Pancreas (tissue), 10 donors: ENCODE data around the gene SPECC1. TPM values are rescaled to one million over a fixed set of nuclear protein-coding genes. Genes with fewer than 3 reads are reported as not detected.

Source experiments
- ATAC-seq, 4 donors: fragments of 200-7000 bp; cut with Tn5 transposase; one replicate each; pipeline versions ENCODE4 v1.8.0 to v1.9.1; 2020; ENCODE audit warnings: mild to moderate bottlenecking in 4 of 4, moderate library complexity in 4 of 4
- DNase-seq, 6 donors: peaks; one replicate each; pipeline ENCODE4 v3.0.0-alpha.2; 2020
- FAIRE-seq: peaks from 2 replicates; lab custom pipeline; 2012; peaks lifted over from hg19 to GRCh38; lab: Jason Lieb, UNC
- H3K27ac ChIP-seq, 4 donors: fragments of 200-600 bp; sonication (generic); 1 replicate in 3 of 4; 2 replicates in 1 of 4; pipeline versions ENCODE4 v1.5.0 to v1.8.0; 2020
- H3K27me3 ChIP-seq, 4 donors: fragments of 200-600 bp; one replicate each; pipeline ENCODE4 v1.8.0; 2021
- H3K36me3 ChIP-seq, 3 donors: fragments of 200-600 bp; sonication (generic) in 1 of 3; one replicate each; pipeline versions ENCODE4 v1.5.0 to v1.8.0; 2020 to 2021
- H3K4me1 ChIP-seq, 3 donors: fragments of 200-600 bp; one replicate each; pipeline ENCODE4 v1.8.0; 2021
- H3K4me3 ChIP-seq, 4 donors: fragments of 200-600 bp; sonication (generic) in 2 of 4; one replicate each; pipeline versions ENCODE4 v1.5.0 to v1.8.0; 2020 to 2021
- H3K9me3 ChIP-seq, 4 donors: fragments of 200-600 bp; one replicate each; pipeline ENCODE4 v1.8.0; 2021
- WGBS, 2 donors: extraction: QIAGEN DNeasy Blood & Tissue Kit; methylation state at CpG; one replicate each; pipeline ENCODE4 v1.1.7; 2013; 5-methylcytosine and 5-hydroxymethylcytosine counted together
- intact Hi-C, 3 donors: fragments of 100-400 bp; cut with DNase I; formaldehyde crosslinking; loops; one replicate each; pipeline versions ENCODE4 v1.11.1 to v1.14.2; 2022
- polyA plus RNA-seq, 2 donors: library from polyadenylated mRNA; stranded (reverse); fragments of 200-250 nt; gene quantifications; one replicate each; pipeline ENCODE4 v1.2.3, GENCODE V29; 2013
- total RNA-seq, 6 donors: library from RNA; stranded (reverse); fragmentation: NEBNext Ultra II Directional in 4 of 6; extraction: Animal tissue kit (Norgen Biotek cat#: 25700) in 4 of 6; gene quantifications; one replicate each; pipeline versions ENCODE4 v1.2.1 to v1.2.4, GENCODE V29; 2021 to 2023
- TF ChIP-seq, protein P1 (sequence below), 4 donors: fragments of 200-600 bp; sonication (generic) in 3 of 4; IDR thresholded peaks; one replicate each; pipeline versions ENCODE4 v1.5.0 to v1.8.0; 2021; ENCODE audit warnings: antibody characterized with exemption in 4 of 4
- donor health status: healthy with polysubstance abuse.
- donor health status: DM: no; HTN: no; CAD: no; lungs with moderate emphysema.
- donor health status: DM: no; HTN: no; CAD: no.
- donor health status: control.
- donor health status: control.
- donor health status: Bipolar disorder and iron deficiency.
- donor health status: DM: yes; HTN: yes; CAD: no.
- donor health status: DM: no; HTN: no; CAD: no.
- donor health status: DM: no; HTN: no; CAD: no.
- donor health status: DM: yes; HTN: yes; CAD: no.

The SPECC1 gene
- total and polyA plus RNA-seq, 8 donors: 5.6 to 22.2 (median 8.1) TPM

DNA sequence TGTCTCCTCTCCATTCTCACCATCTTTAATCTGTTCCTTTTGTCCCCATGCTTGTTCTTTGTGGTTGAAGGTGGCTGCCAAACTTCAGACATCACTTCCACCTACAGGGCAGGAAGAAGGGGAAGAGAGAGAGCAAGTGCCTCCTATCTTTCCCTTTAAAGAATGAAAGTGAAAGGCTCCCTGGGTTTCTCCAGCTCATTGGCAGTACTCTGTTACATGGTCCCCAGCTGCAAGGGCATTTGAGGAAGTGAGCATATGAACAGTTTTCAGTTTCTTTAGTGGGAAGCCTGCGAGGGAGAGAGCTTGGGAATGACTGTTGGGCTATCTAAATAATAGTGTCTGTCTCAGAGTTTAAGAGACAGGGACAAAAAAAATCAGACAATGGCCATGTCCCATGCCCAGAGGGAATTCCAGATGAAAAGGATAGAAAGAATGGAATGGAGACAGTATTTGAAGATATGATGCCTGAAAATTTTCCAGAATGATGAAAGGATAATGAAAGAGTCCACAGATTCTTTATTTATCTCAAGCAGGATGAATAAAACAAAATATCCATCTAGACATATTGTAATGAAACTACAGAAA, 298.3 kb downstream of the SPECC1 start:
- Histone ChIP-seq H3K4me1 (no peaks in the 10 kb centered on the region), H3K36me3 (no peaks in the 10 kb centered on the region), H3K9me3 (peaks cover 0 to 6% (median 0%) of the 10 kb centered on the region in 4 donors), H3K27ac (no peak overlapping the region), H3K4me3 (no peak overlapping the region), H3K27me3 (no peaks in the 10 kb centered on the region)
- TF ChIP-seq, protein P1, sequence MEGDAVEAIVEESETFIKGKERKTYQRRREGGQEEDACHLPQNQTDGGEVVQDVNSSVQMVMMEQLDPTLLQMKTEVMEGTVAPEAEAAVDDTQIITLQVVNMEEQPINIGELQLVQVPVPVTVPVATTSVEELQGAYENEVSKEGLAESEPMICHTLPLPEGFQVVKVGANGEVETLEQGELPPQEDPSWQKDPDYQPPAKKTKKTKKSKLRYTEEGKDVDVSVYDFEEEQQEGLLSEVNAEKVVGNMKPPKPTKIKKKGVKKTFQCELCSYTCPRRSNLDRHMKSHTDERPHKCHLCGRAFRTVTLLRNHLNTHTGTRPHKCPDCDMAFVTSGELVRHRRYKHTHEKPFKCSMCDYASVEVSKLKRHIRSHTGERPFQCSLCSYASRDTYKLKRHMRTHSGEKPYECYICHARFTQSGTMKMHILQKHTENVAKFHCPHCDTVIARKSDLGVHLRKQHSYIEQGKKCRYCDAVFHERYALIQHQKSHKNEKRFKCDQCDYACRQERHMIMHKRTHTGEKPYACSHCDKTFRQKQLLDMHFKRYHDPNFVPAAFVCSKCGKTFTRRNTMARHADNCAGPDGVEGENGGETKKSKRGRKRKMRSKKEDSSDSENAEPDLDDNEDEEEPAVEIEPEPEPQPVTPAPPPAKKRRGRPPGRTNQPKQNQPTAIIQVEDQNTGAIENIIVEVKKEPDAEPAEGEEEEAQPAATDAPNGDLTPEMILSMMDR (IDR thresholded peaks at IDR 0.05): no peak
- FAIRE-seq (no peak), ATAC-seq (no peak), DNase-seq (no peak)
- 95 to 100% methylated on average over 1 of the region's 1 CpG for WGBS, 2 donors
- intact Hi-C loops: no loop called here

DNA sequence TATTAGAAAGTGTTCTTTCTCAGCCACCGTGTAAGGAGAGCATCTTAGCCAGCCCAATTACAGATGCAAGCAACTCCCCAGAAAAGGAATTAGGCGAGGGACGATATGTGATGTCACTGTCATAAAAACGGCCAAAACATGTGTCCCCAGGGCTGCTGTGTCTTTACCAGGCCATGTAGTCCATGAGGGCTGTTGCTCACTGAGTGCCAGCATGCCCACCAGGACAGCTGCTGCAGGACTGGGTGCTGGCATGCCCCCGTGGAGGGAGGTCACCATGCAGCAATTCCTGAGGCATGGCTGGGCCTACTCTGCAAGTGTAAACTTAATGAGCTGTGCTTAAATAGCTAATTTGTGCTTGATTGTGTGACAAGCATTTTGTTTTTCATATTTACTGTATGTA, 301.3 kb downstream of the SPECC1 start:
- FAIRE-seq (no peak), ATAC-seq (no peak), DNase-seq (no peak)
- Histone ChIP-seq H3K27ac (no peak overlapping the region), H3K4me3 (no peak overlapping the region), H3K9me3 (peaks cover 0 to 6% (median 0%) of the 10 kb centered on the region in 4 donors), H3K4me1 (no peaks in the 10 kb centered on the region), H3K27me3 (no peaks in the 10 kb centered on the region), H3K36me3 (no peaks in the 10 kb centered on the region)
- TF ChIP-seq, protein P1 (IDR thresholded peaks at IDR 0.05): no peak
- WGBS, 2 donors: 84 to 89% methylated on average over 5 of the region's 5 CpGs
- intact Hi-C loops: loop anchor here in 2 of 3 donors (10.0 kb wide), 1 partner anchor 186 kb away; no protein-coding TSS in a partner anchor

DNA sequence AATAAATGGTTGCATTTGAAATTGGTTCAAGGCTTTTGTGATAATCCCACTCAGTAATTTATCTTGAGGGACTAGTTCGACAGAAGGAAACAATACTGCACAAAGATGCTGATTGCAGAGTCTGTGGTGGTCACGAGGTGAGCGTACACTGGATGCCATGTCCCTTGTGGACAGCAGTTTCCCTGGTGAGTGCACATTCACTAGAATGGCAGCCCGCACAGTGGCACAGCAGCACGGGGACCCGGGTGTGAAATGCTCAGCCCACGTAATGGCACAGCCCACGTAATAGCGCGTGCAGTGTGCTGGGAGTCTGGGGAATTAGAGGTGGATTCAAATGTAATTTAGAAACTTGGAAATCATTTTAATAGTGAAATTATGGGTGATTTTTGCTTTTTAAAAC, 304.1 kb downstream of the SPECC1 start:
- Histone ChIP-seq H3K36me3 (no peaks in the 10 kb centered on the region), H3K27ac (no peak overlapping the region), H3K4me1 (no peaks in the 10 kb centered on the region), H3K9me3 (no peaks in the 10 kb centered on the region), H3K27me3 (no peaks in the 10 kb centered on the region), H3K4me3 (no peak overlapping the region)
- TF ChIP-seq, protein P1 (IDR thresholded peaks at IDR 0.05): no peak
- WGBS, 2 donors: 87 to 91% methylated on average over 10 of the region's 10 CpGs
- ATAC-seq (no peak), FAIRE-seq (no peak), DNase-seq (no peak)
- intact Hi-C loops: loop anchor here in 2 of 3 donors (10.0 kb wide), 1 partner anchor 189 kb away; no protein-coding TSS in a partner anchor

DNA sequence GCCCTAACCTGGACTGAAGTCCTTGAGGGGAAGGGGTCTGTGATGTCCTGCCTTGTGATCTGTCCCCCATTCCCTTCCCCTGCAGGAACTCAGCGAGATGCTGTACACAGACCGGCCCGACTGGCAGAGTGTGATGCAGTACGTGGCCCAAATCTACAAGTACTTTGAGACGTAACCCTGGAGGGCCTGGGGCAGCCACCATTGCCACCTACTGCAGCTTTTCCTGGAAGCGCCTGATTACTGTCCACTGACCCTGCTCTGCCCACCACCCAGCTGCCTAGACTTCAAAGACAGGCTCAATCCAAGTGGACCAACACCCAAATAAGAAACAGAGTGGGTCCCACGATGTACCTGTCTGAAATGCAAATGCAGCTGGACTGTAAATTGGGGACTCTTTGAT, 304.7 kb downstream of the SPECC1 start:
- intact Hi-C loops: loop anchor here in 2 of 3 donors (10.0 kb wide), 1 partner anchor 189 kb away; no protein-coding TSS in a partner anchor
- WGBS, 2 donors: 80 to 89% methylated on average over 7 of the region's 7 CpGs
- no peak for ATAC-seq
- H3K27ac ChIP-seq: no peak overlapping the region
- no peaks in the 10 kb centered on the region for H3K27me3 ChIP-seq
- TF ChIP-seq, protein P1 (IDR thresholded peaks at IDR 0.05): no peak
- no peaks in the 10 kb centered on the region for H3K9me3 ChIP-seq
- H3K36me3 ChIP-seq: no peaks in the 10 kb centered on the region
- FAIRE-seq: no peak
- H3K4me3 ChIP-seq: no peak overlapping the region
- H3K4me1 ChIP-seq: no peaks in the 10 kb centered on the region
- no peak for DNase-seq

DNA sequence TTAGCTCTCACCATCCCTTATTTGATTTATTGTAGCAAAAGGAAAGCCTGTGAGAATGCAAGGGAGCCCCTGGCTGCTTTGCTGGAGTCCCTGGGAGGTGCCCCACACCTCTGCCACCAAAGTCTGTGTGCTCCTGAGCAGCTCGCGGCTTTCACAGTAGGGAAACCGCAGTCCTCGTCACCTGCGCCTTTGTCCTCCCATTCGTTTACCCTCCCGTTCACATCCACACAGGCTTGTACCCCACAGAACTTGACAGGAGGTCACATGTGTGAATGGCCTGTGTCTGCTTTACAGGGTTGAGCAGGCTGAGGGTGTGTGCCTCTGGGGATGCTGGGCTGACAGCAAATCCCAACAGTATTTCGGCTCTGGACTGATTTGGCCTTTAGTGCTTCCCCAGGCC, 305.7 kb downstream of the SPECC1 start:
- no peaks in the 10 kb centered on the region for H3K4me1 ChIP-seq
- TF ChIP-seq, protein P1 (IDR thresholded peaks at IDR 0.05): no peak
- H3K9me3 ChIP-seq: no peaks in the 10 kb centered on the region
- 91 to 93% methylated on average over 8 of the region's 8 CpGs for WGBS, 2 donors
- FAIRE-seq (no peak), ATAC-seq (no peak), DNase-seq (no peak)
- H3K36me3 ChIP-seq: no peaks in the 10 kb centered on the region
- H3K27me3 ChIP-seq: no peaks in the 10 kb centered on the region
- no peak overlapping the region for H3K4me3 ChIP-seq
- intact Hi-C loops: loop anchor here in 2 of 3 donors (5.0 to 10.0 kb wide), 3 partner anchors 98 to 323 kb away; no protein-coding TSS in a partner anchor
- no peak overlapping the region for H3K27ac ChIP-seq
